NCI-H2227 (cell line): ENCODE data around the gene SLC35F3.

Experiments used
- DNase-seq: peaks from one replicate; lab custom pipeline; 2025; ENCODE audit not compliant: unreplicated experiment; lab: John Stamatoyannopoulos, UW

Gene SLC35F3

DNA sequence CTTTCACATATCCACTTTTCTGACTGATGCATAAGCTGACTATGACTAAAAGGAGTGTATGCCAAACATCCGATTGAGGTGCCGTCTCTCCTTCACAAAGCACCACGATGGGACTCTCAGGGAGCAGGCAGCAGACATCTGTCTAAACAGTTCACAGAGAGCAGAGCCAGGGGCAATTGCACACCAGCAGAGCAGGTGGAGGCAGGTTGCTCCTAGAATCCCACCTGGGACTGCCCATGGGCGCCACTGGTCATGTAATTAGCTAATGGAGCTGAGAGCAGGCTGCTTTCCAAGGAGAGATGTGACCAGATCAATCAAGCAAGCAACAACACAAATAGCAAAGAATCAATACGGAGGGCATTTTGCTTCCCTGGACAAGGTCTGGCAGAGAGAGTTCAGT, 438.3 kb downstream of the SLC35F3 start:
- no peak for DNase-seq

DNA sequence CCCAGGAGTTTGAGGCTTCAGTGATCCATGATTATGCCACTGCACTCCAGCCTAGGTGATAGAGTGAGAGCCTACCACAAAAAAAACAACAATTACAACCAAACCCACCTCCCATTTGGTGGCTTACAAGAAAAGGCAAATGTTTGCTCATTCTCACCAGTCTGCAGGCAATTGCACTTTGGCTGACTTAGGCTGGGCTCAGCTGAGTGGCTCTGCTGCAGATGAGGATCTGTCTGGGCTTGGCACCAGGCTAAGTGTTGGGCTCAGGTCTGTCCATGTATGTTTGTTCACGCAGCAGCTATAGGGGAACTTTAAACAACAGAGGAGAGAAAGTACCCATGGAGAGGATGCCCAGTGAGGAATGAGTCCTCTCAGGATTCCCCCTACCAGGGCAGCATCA, 440.8 kb downstream of the SLC35F3 start:
- DNase-seq = no peak

DNA sequence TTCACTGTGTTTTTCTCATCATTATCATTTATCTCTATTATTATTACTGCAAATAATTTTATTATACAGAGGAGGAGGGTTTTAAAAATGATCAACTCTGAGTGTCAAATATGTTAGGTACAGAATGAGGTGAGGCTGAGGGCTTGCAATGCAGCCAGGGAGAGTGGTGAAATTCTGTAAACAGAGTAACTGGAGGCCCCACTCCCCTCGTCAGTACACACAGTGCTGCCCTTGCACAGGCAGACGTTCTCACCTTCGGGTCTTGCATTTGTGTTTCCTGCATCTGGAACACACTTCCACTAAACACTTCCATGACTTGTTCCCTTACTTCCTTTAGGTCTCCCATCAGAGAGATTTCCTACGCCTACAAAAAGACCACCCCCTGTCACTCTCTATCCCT, 444.5 kb downstream of the SLC35F3 start:
- DNase-seq = no peak

DNA sequence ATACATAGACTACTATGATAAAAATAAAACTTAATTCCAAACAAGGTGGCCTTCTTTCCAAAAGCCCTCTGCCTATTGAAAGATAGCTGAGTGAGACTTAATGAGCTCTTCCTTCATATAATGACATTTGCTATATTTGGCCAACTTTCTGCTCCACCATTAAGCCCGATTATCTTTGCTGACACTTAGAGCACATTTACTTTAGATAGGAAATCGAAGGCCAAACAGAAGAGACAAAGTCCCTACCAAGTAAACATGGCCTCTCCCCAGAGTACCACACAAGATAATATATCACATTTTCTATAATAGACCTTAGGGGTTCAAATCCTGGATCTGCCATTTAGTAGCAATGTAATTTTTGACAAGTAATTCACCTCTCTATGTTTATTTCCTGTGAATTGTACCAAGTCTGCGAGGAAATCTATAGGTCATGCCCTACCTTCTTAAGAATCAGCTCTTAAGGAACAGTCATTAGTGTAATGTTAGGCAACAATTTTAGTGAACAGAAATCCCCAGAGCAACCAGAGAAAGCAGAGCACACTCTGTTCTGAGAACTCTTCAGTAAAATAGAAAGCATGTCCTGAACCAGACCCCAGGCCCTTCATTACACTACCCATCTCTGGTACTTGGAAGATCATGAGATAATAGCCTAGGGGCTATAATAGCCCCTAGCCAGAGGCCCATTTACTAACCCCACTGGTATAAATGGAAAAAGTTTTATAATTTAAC, 451.5 kb downstream of the SLC35F3 start:
- DNase-seq = no peak

DNA sequence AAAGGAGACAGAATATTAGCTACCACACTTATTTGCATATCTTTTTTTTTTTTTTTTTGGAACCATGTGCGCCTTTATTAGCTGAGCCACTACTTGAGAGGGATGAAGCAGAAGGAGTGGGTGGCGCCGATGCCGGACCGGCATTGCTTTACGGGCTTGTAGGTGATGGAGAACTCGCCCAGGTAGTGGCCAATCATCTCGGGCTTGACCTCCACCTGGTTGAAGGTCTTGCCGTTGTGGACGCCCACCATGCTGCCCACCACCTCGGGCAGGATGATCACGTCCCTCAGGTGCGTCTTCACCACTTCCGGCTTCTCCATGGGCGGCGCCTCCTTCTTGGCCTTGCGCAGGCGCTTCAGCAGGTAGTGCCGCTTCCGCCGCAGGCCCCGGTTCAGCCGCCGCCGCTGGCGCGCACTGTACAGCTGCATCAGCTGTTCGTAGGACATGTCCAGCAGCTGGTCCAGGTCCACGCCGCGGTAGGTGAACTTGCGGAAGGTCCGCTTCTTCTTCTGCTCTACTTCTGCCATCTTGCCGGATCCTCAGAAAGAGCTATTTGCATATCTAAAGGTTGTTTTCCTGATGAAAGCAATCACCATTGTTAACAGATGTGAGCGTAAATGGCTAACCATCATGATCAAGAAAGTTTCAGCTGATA, 452.3 kb downstream of the SLC35F3 start:
- peak; percentile 60 for DNase-seq

DNA sequence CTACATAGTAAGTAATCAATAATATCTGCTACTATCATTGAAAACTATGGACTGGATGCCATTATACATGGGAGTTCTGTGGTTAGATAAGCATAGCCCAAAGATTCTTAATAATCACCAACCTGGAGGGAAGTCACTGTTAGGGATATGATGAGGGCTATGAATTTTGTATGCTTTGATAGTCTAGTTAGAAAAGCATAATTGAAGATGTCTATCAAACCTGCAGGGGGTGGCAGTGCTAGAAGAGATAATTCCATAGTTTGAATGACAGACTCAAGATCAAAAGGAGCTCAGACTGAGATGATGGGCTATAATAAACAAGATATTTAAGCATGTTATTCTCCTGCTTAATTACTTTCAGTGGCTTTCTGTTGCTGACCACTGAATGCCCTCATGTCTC, 453.4 kb downstream of the SLC35F3 start:
- peak; percentile 20 for DNase-seq

DNA sequence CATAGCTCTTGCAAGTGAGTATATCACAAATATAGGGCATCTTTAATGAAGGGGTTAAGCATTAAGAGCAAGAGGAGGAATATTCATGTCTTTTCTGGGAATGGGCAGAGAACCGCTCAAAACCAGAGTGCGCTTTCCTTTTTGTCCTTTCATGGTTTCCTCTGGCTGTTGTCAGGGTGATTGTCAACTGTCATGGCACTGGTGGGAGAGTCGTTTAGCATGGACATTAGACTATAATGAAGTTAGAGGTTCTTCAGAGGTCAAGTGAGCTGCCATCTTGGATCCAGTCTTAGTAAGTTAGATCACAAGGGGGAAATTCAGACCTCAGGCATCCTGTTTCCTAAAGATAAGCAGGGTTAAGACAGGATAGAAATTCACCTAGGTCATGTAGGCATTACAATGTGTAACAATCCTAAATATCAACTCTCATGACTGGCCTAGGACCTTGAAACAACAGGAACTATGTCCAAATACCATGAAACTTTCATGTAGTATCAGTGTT, 456.7 kb downstream of the SLC35F3 start:
- DNase-seq = no peak

DNA sequence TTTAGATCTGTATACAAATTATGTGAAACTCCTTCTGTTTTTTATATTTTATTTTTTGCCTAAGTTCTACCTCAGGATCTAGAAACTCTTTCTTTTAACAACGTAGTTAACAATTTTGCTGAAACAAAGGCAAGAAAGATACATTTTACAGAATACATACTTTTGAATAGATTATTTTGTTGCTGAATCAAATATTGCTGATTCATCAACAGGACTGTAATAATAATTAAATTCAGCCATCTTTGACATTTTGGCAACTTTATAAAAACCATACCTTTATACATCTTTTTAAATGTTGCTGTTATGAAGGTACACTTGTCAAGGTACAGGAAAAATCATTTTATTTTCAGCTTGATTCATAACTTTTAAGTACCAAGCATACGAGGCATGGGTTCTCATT, 458.1 kb downstream of the SLC35F3 start:
- DNase-seq = no peak

DNA sequence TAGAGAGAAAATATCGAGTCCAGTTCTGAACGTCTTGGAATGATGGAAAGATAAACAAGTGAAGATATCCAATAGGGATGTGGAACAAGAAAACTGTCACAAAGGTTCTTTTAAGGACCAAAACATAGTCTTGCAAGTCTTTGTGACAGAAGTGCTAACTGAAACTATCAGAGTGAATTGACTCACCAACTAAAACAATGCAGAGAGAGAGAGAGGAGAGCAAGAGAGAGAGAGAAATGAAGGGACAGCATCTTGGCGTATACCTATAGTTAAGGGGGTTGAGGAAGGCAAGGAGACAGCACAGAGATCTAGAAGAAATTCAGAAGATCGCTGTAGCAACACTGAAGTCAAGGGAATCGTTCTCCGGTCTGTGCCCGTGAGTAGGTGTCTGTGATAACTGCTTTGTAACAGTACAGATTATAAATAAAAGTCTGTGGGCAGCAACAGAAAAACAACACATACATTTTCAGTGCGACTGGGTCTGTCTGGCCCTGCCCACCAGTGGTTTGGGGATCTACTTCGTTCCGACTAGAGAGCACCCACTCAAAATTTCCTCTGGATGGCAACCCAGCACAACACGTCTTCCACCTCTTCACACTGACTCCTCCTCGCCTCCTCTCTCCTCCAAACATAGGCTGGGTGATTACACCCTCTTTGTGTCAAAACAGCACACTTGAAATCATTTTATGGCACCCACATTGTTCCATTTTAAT, 464.0 kb downstream of the SLC35F3 start:
- DNase-seq = no peak

DNA sequence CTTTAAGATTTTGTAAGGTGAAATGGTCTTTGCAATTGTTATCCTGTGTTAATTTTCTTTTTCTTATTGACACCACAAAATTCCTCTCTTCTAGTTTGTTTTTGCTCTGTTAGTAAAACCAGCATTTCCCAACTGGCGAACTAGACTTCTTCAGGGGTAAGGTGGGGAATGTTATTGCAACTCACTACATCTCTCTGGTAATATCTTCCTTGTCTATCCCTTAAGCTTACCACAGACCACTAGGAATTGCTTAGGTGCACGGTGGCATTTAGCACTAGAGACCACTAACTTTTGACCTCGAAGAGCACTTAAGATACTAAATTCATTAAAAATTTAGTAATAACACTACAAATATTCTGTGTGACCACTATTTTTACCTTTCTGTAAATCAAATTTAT, 464.6 kb downstream of the SLC35F3 start:
- no peak for DNase-seq

DNA sequence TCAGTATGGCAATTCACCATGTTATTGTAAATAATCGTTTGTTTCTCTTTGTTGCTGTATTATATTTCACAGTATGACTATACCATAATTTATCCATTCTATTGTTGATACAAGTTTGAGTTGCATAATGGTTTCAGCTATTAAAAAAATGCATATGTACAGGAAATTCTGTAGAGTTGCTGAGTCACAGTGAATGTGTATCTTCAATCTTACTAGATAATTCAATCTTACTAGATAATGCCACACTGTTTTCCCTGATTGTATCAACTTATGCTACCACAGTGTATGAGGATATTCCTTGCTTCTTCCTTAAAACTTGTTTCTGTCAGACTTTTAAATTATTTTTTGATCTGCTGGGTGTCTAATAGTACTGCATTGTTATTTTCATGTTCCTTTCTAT, 465.3 kb downstream of the SLC35F3 start:
- no peak for DNase-seq

DNA sequence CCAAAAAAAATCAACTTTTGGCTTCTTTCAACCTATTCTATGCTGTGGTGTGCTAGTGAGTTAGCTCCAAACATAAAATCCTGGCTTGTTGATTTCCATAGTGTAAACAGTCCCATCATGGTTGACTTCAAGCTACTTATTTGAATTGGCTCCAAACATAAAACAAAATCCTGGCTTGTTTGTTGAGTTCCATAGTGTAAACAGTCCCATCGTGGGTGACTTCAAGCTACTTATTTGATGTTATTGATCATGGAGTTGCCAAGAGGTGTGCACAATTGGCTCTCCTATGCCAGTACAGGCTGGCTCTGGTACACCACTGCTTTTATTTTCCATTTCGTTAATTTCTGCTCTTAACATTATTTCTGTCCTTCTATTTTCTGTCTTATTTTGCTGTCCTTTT, 466.9 kb downstream of the SLC35F3 start:
- DNase-seq = no peak

DNA sequence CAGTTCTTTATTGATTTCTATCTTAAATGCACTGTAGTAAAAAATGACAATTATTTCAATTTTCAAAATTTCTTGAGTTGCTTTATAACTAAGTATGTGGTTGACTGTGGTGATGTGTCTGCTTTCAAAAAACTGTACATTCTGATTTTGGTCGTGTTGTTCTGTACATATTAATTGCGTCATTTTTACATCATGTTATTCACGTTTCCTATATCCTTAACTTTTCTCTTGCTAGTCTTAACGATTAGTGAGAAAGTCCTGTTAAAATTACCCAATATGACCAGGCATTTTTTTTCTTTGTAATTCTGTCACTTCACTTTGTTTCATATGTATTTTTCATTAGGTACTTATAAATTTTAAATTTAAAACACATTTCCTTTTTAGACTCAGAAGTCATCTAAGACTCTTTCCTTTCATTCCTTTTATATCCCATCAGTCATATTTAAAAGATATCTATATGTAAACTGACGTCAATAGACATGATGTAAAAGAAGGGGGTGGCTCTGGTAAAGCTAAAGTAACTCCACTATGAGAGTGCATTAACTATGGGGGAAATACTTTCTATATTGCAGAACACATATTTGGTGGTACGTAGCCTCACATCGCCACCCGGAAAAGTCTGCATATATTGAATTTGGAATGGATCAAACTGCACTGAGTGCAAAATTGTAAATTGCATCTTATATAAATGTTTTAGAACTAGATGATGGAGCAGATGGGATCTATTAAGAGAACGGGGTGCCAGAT, 467.7 kb downstream of the SLC35F3 start:
- DNase-seq = no peak

DNA sequence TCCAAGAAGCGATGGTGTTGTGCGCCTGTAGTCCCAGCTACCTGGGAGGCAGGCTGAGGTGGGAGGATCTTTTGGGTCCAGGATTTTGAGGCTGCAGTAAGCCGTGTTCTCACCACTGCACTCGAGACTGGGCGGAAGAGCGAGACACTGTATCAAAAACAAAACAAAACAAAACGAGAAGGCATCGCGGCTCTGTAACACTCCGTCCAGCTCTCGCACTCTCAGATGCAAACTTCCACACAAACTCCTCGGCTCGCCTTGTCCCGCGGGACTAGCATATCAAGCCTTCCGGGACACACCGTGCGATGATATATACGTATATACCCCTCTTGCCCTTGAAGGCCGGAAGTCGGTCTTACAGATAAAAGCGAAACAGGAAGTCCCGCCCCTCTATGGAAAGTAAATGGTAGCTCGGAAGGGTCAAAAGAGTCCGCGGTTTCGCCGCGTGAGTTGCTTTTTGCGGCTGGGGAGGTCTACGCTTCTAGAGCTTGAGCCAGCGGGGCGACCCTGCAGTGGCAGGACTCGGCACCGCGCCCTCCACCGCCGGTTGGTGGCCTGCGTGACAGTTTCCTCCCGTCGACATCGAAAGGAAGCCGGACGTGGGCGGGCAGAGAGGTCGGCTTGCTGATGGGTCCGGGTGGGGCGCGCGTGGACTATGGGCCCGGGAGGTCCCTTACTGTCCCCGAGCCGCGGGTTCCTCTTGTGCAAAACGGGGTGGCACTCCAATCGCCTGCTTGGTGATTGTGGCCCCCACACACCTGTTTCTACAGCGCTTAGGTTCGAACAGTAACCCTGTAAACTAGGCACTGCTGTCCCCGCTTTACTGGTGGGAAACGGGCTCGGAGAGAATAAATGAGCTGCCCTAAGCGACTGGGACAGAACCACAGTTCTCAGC, 468.8 kb downstream of the SLC35F3 start, which contains the start of gene COA6:
Gene COA6 (plus strand): TSS at position 393 of the 895 bp plus-strand sequence. CDS start 11 bp downstream, at position 404.
- peak; percentile 97 for DNase-seq

DNA sequence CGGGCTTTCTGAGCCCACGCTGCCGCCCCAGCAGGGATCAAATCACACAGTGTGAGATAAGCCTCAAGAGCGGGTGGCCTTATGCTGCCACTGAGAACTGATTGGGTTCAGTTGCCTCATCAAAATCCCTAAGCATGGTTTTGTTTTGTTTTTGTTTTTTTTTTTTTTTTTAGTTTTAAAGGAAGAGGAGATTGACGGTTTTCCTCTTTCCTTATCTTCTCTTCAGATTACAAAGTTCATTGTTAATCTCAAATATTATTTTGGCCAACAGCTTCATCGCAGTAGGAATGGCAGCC, 469.4 kb downstream of the SLC35F3 start:
- DNase-seq = no peak
